Smooth muscle cell (in vitro differentiated cells): ENCODE results near the gene EDN2. TPM values are rescaled to one million over a fixed set of nuclear protein-coding genes. Genes with fewer than 3 reads are reported as not detected.

Source experiments
- DNase-seq: peaks from one replicate; lab custom pipeline; 2025; ENCODE audit not compliant: unreplicated experiment; lab: John Stamatoyannopoulos, UW
- H2AFZ ChIP-seq: fragments of 200-600 bp; sonication (generic); 2 replicates; pipeline ENCODE4 v1.6.0; 2016; ENCODE audit warnings: antibody characterized with exemption, low read depth, mild to moderate bottlenecking
- H3F3A ChIP-seq: fragments of 200-600 bp; sonication (generic); 2 replicates; pipeline ENCODE4 v1.6.0; 2017; ENCODE audit warnings: antibody characterized with exemption, low read depth
- H3K27ac ChIP-seq: fragments of 200-600 bp; sonication (generic); 2 replicates; pipeline ENCODE4 v1.5.1; 2016; ENCODE audit warnings: low read depth, mild to moderate bottlenecking
- H3K27me3 ChIP-seq: fragments of 200-600 bp; sonication (generic); 2 replicates; pipeline ENCODE4 v1.6.1; 2016; ENCODE audit warnings: low read depth, mild to moderate bottlenecking
- H3K36me3 ChIP-seq: fragments of 200-600 bp; sonication (generic); 2 replicates; pipeline ENCODE4 v1.5.1; 2016; ENCODE audit warnings: low read depth
- H3K4me1 ChIP-seq: fragments of 200-600 bp; sonication (generic); 2 replicates; pipeline ENCODE4 v1.5.1; 2016; ENCODE audit warnings: low read depth
- H3K4me2 ChIP-seq: fragments of 200-600 bp; sonication (generic); 2 replicates; pipeline ENCODE4 v1.6.0; 2016; ENCODE audit warnings: mild to moderate bottlenecking
- H3K4me3 ChIP-seq: fragments of 200-600 bp; sonication (generic); 2 replicates; pipeline ENCODE4 v1.5.1; 2016; ENCODE audit warnings: mild to moderate bottlenecking
- H3K79me2 ChIP-seq: fragments of 200-600 bp; sonication (generic); 2 replicates; pipeline ENCODE4 v1.6.0; 2016; ENCODE audit warnings: low read depth, mild to moderate bottlenecking
- H3K9ac ChIP-seq: fragments of 200-600 bp; sonication (generic); 2 replicates; pipeline ENCODE4 v1.6.0; 2016; ENCODE audit warnings: low read depth
- H3K9me3 ChIP-seq: fragments of 200-600 bp; sonication (generic); replicated peaks from 2 replicates; pipeline ENCODE4 v1.5.1; 2016; ENCODE audit warnings: low read depth
- H4K20me1 ChIP-seq: fragments of 200-600 bp; sonication (generic); 2 replicates; pipeline ENCODE4 v1.6.0; 2016; ENCODE audit warnings: low read depth
- CTCF ChIP-seq: fragments of 200-600 bp; sonication (generic); IDR thresholded peaks from 2 replicates; pipeline ENCODE4 v1.5.1; 2017; ENCODE audit warnings: borderline replicate concordance, mild to moderate bottlenecking, antibody characterized with exemption; ENCODE audit not compliant: insufficient read depth, poor library complexity, severe bottlenecking
- WGBS: methylation state at CpG from one replicate; pipeline ENCODE4 v1.1.7; 2016; ENCODE audit warnings: low lambda C conversion rate; 5-methylcytosine and 5-hydroxymethylcytosine counted together
- polyA plus RNA-seq: library from polyadenylated mRNA; unstranded; fragments of >200 nt; fragmentation: Nextera tagmentation; extraction: Ambion mirVana; gene quantifications from 2 replicates; pipeline ENCODE4 v1.2.1, GENCODE V29; 2016
- total RNA-seq: library from RNA; depleted of rRNA; stranded (reverse); fragments of >200 nt; gene quantifications from 2 replicates; pipeline ENCODE4 v1.2.3, GENCODE V29; 2014

The EDN2 gene
- total and polyA plus RNA-seq, 2 experiments from 2014 or later: not detected

- TF ChIP-seq CTCF: no peak
- WGBS: 82% methylated on average over 8 of the region's 10 CpGs
- no peaks in the 10 kb centered on the region for H3K27me3 ChIP-seq
Measured at GRCh38 chr1:41456847-41457540, 27.5 kb downstream of the EDN2 start.

GRCh38 chr1:41455479-41456332 is 28.8 kb downstream of the EDN2 start:
- H3K79me2 ChIP-seq: no peaks in the 10 kb centered on the region
- WGBS: 45% methylated on average over 8 of the region's 8 CpGs
- H3K27ac ChIP-seq: peak overlapping the region; percentile 50
- H3K27me3 ChIP-seq: no peaks in the 10 kb centered on the region
- no peak overlapping the region for H3K9ac ChIP-seq
- peak; percentile 19 for DNase-seq
- no peaks in the 10 kb centered on the region for H3K36me3 ChIP-seq
- H2AFZ ChIP-seq: peak overlapping the region; percentile 28
- H3K9me3 ChIP-seq: no peaks in the 10 kb centered on the region
- no peak overlapping the region for H3K4me3 ChIP-seq
- H3K4me1 ChIP-seq: no peaks in the 10 kb centered on the region
- TF ChIP-seq CTCF: no peak
- peak overlapping the region; percentile 54 for H3K4me2 ChIP-seq
- no peaks in the 10 kb centered on the region for H4K20me1 ChIP-seq
- peaks cover 10% of the 10 kb centered on the region for H3F3A ChIP-seq

More at GRCh38 chr1:41456847-41457540, 27.5 kb downstream of the EDN2 start:
- peak overlapping the region; percentile 54 for H3K4me2 ChIP-seq
- no peak overlapping the region for H2AFZ ChIP-seq
- no peaks in the 10 kb centered on the region for H4K20me1 ChIP-seq
- H3K27ac ChIP-seq: peak overlapping the region; percentile 62
- H3K9me3 ChIP-seq: no peaks in the 10 kb centered on the region
- H3K4me3 ChIP-seq: no peak overlapping the region
- no peak for DNase-seq
- H3K9ac ChIP-seq: peak overlapping the region; percentile 1
- H3K4me1 ChIP-seq: no peaks in the 10 kb centered on the region
- H3F3A ChIP-seq: peaks cover 10% of the 10 kb centered on the region
- H3K36me3 ChIP-seq: no peaks in the 10 kb centered on the region
- H3K79me2 ChIP-seq: no peaks in the 10 kb centered on the region

- no peak for TF ChIP-seq CTCF
- WGBS: 69% methylated on average over 6 of the region's 6 CpGs
Measured at GRCh38 chr1:41454406-41454805, 30.1 kb downstream of the EDN2 start.

More at GRCh38 chr1:41454406-41454805, 30.1 kb downstream of the EDN2 start:
- H3K9me3 ChIP-seq: no peaks in the 10 kb centered on the region
- peaks cover 2% of the 10 kb centered on the region for H3K4me1 ChIP-seq
- H3K9ac ChIP-seq: no peak overlapping the region
- H3K27me3 ChIP-seq: no peaks in the 10 kb centered on the region
- H3K79me2 ChIP-seq: no peaks in the 10 kb centered on the region
- H3K36me3 ChIP-seq: no peaks in the 10 kb centered on the region
- no peak overlapping the region for H2AFZ ChIP-seq
- no peaks in the 10 kb centered on the region for H4K20me1 ChIP-seq
- no peak overlapping the region for H3K4me3 ChIP-seq
- no peak overlapping the region for H3K27ac ChIP-seq
- no peak for DNase-seq
- H3F3A ChIP-seq: peaks cover 10% of the 10 kb centered on the region
- no peak overlapping the region for H3K4me2 ChIP-seq
